Activated naive CD4-positive, alpha-beta T cell treated with anti-CD3 and anti-CD28 coated beads for 36 hours (primary cell): Measurements from ENCODE around the gene KIAA1217. TPM values are rescaled to one million over a fixed set of nuclear protein-coding genes. Genes with fewer than 3 reads are reported as not detected.

Experiments used
- CTCF ChIA-PET: fragments of 350-600 bp; sonication (Branson Sonifier 250); formaldehyde crosslinking; loops from one replicate; lab custom pipeline; 2021; ENCODE audit warnings: antibody characterized with exemption; lab: Charles Lee
- DNase-seq: peaks from one replicate; pipeline ENCODE4 v3.0.0-alpha.2; 2020
- H3K27ac Mint-ChIP-seq: one replicate; pipeline ENCODE4 v1.8.0; 2021; ENCODE audit warnings: mild to moderate bottlenecking, mixed read lengths
- H3K27me3 Mint-ChIP-seq: one replicate; pipeline ENCODE4 v1.8.0; 2021; ENCODE audit warnings: low read depth, mixed read lengths
- H3K36me3 Mint-ChIP-seq: one replicate; pipeline ENCODE4 v1.8.0; 2021; ENCODE audit warnings: low read depth, mixed read lengths
- H3K4me1 Mint-ChIP-seq: one replicate; pipeline ENCODE4 v1.8.0; 2021; ENCODE audit warnings: low read depth, mixed read lengths
- H3K4me3 Mint-ChIP-seq: one replicate; pipeline ENCODE4 v1.8.0; 2021; ENCODE audit warnings: mild to moderate bottlenecking, moderate library complexity, mixed read lengths
- H3K9me3 Mint-ChIP-seq: one replicate; pipeline ENCODE4 v1.8.0; 2021; ENCODE audit warnings: mixed read lengths
- intact Hi-C: fragments of 100-400 bp; cut with micrococcal nuclease; formaldehyde crosslinking; loops from one replicate; pipeline ENCODE4 v1.15.1; 2023
- total RNA-seq, 2 experiments: library from RNA; stranded (reverse); gene quantifications; one replicate each; pipeline ENCODE4 v1.2.3, GENCODE V29; 2021

KIAA1217 gene
- total RNA-seq, 2 experiments from 2014 or later: 0.57 to 0.86 TPM

DNA sequence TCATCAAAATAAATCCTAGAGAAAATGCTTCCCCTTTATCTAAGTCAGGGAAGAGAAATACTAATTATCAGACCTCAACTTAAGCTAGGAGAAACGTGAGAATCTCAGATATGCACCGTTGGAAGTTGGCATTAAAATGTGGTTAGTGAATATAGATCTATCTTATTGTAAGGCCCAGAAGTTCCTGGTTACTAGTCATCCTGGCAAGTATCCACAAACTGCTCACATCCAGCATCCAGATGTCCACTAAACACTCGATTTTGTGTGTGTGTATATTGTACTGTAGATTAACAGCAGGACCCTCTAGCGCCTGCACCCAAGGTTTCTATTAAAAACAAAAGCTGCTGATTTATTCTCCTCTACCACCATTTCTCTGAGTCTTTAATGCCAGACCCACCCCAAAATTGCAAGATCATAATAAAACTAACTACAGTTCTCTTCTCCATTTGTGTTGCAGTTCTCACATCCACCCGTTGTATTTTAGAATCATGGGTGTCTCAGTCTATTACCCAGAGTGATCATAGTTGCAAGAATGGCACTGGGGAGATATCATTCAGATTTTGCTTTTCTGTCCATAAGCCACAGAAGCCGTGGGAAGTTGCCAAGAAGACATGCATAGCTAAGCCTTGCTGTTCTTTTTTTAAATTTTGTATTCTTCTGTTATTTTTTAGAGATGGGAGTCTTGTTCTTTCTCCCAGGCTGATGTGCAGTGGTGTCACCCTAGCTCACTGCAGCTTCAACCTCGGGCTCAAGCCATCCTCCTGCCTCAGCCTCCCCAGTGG lies 165.4 kb downstream of the KIAA1217 start:
- Mint-ChIP-seq H3K36me3 (no peaks in the 10 kb centered on the region), H3K27ac (no peak overlapping the region)

DNA sequence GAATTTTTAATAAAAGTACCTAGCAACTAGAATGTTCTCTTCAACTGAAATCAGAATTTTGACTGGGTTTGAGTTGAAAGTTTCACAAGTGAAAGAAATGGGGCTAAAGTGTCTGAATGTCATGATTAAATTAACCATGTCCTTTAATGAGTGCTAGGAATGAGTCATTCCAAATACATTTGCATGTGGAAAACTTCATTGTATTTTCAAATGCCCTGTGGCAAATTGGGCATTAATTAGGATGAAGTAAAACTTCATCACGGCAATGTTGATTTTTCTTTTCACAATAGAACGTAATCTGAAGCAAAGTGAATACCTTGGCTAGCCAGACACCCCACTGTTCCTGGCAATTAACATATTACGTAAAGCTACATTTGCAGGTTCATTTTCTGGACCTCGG lies 166.6 kb downstream of the KIAA1217 start:
- H3K4me3 Mint-ChIP-seq: no peak overlapping the region
- no peaks in the 10 kb centered on the region for H3K36me3 Mint-ChIP-seq
- H3K9me3 Mint-ChIP-seq: peaks cover 8% of the 10 kb centered on the region
- CTCF ChIA-PET: no interaction called here
- intact Hi-C loops: no loop called here
- H3K27me3 Mint-ChIP-seq: peaks cover 13% of the 10 kb centered on the region
- no peaks in the 10 kb centered on the region for H3K4me1 Mint-ChIP-seq
- DNase-seq: no peak
- H3K27ac Mint-ChIP-seq: no peak overlapping the region

More for the DNA sequence above, 165.4 kb downstream of the KIAA1217 start:
- no peaks in the 10 kb centered on the region for H3K4me1 Mint-ChIP-seq
- CTCF ChIA-PET: no interaction called here
- peaks cover 8% of the 10 kb centered on the region for H3K9me3 Mint-ChIP-seq
- peaks cover 10% of the 10 kb centered on the region for H3K27me3 Mint-ChIP-seq
- intact Hi-C loops: no loop called here
- no peak overlapping the region for H3K4me3 Mint-ChIP-seq
- DNase-seq: no peak

DNA sequence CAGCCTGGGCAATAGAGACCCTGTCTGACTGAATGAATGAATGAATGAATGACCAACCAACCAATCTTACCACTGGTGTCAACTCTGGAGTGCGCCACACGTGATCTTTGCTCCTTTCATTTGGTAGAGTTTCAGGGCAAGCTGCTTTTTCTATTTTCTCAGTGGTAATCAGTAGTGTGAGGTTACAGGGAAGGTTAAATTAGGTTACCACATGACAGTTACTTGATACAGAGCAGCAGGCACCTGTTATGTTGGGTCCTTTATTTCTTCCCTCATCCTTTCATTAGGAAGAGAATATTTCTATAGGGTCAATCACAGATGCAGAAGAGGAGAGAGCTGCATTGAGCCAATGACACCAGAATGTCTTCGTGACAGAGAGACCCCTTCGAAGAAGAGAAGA lies 167.8 kb downstream of the KIAA1217 start:
- Mint-ChIP-seq H3K27ac (no peak overlapping the region), H3K4me3 (no peak overlapping the region), H3K4me1 (no peaks in the 10 kb centered on the region), H3K36me3 (no peaks in the 10 kb centered on the region), H3K27me3 (peaks cover 13% of the 10 kb centered on the region), H3K9me3 (peaks cover 8% of the 10 kb centered on the region)
- CTCF ChIA-PET: no interaction called here
- DNase-seq: no peak
- intact Hi-C loops: no loop called here

DNA sequence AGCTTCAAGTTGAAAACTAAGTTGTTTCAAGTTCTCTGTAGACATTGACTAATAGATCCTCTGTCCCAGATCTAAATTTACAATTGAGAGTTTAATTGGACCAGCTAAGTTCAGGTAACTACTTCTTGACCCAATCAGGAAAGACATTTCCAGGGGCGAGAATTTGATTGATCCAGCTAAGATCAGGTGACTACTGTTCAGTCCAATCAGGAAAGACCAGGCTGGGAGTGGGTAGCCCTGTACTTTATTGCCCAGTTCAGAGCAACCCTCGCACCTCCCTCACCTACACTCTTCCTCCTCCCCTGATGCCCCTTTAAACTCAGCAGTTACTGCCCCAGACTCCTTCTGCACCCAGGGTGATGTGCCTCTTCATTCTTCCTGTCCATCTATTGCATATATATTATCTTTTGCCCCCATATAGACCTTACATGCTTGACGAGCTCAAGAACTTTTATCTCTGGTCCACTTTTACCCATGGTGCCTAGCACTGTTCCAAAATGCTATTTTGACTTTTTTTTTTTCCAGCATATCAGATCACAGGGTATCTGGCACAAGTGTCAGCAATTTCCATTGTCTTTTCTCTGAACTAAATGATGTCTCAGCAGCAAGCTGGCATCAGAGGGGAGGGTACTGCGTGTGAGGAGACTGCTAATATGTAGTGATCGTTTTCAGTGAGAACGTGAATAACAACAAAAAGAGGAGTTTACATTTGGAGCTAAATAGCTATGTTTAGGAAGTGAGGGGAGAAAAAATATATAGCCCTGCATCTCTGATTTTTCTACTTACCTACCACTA lies 169.4 kb downstream of the KIAA1217 start:
- Mint-ChIP-seq H3K27ac (no peak overlapping the region), H3K27me3 (peaks cover 16% of the 10 kb centered on the region), H3K36me3 (no peaks in the 10 kb centered on the region), H3K4me1 (peaks cover 4% of the 10 kb centered on the region), H3K4me3 (no peak overlapping the region), H3K9me3 (no peaks in the 10 kb centered on the region)
- intact Hi-C loops: no loop called here
- DNase-seq: no peak
- CTCF ChIA-PET: interaction anchor here (1.5 kb wide), 1 partner anchor 10 kb away, joined by 3 read pairs; no protein-coding TSS in a partner anchor

DNA sequence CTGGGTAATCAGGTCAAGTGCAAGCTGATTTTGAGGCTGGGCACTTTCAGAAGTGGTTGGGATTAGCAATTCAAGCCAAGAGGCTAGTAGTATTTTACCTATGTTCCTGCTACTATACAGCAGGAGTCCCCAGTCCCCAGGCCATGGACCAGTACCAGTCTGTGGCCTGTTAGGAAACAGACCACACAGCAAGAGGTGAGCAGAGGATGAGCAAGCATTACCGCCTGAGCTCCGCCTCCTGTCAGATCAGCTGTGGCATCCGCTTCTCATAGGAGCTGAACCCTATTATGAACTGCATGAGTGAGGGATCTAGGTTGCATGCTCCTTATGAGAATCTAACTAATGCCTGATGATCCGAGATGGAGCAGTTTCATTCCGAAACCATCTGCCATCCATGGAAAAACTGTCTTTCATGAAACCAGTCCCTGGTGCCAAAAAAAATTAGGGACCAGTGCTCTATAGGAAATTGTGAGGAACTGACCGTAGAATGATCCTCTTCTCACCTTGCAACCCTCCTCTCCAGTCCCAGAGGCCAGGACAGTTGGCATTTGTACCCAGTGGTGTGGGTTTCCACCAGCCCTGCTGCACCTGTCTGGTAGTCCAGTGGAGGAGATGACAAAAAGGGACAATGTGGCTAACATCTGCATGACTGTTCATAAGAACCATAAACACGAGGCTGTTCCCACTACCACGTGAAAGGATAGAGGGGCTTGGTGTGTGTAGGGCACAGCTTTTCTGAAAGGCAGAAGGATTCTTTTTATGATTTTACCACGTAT lies 172.5 kb downstream of the KIAA1217 start:
- Mint-ChIP-seq H3K36me3 (no peaks in the 10 kb centered on the region), H3K9me3 (no peaks in the 10 kb centered on the region), H3K4me1 (peaks cover 12% of the 10 kb centered on the region), H3K4me3 (no peak overlapping the region), H3K27ac (no peak overlapping the region), H3K27me3 (peaks cover 26% of the 10 kb centered on the region)
- intact Hi-C loops: loop anchor here (10.0 kb wide), 2 partner anchors 847 to 937 kb away; no protein-coding TSS in a partner anchor
- no peak for DNase-seq
- CTCF ChIA-PET: no interaction called here

DNA sequence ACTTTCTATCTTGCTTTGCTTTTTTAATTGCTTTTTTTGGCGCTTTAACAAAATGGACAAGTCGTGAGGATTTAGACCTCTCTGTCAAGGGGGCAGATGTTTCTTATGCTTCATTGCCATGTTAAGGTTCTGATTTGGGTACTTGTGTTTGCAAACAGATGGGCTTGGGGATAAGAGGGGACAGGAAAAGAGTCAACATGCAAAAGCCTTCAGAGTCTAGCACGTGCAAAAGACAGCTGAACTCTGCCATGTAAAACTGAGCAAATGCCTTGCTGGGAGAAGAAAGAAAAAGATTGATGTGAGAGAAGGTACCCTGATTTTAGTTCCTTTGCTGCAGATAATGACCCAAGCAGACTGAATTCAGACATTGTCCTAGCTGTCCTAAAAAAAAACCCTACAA lies 173.1 kb downstream of the KIAA1217 start:
- peaks cover 26% of the 10 kb centered on the region for H3K27me3 Mint-ChIP-seq
- no peak overlapping the region for H3K27ac Mint-ChIP-seq
- CTCF ChIA-PET: interaction anchor here (0.6 kb wide), 1 partner anchor 135 kb away, joined by 4 read pairs; no protein-coding TSS in a partner anchor
- DNase-seq: no peak
- no peaks in the 10 kb centered on the region for H3K9me3 Mint-ChIP-seq
- no peak overlapping the region for H3K4me3 Mint-ChIP-seq
- intact Hi-C loops: loop anchor here (10.0 kb wide), 2 partner anchors 847 to 937 kb away; no protein-coding TSS in a partner anchor
- H3K36me3 Mint-ChIP-seq: no peaks in the 10 kb centered on the region
- peaks cover 12% of the 10 kb centered on the region for H3K4me1 Mint-ChIP-seq

DNA sequence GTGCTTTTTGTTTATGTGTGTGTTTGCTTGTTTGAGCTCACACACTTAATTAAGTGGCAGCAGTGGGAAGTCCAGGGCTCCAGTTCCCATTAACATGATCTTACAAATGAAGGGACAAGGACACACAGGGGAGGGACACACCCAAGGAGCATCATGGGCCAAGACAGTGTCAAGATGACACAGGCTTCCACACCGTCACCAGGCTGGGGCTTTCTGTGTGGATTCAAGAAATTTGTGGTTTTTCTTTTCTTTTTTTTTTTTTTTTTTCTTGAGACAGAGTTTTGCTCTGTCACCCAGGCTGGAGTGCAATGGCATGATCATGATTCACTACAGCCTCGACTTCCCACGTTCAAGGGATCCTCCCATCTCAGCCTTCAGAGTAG lies 173.6 kb downstream of the KIAA1217 start:
- Mint-ChIP-seq H3K4me1 (peaks cover 12% of the 10 kb centered on the region), H3K9me3 (no peaks in the 10 kb centered on the region), H3K36me3 (no peaks in the 10 kb centered on the region), H3K27me3 (peaks cover 26% of the 10 kb centered on the region), H3K27ac (no peak overlapping the region), H3K4me3 (no peak overlapping the region)
- CTCF ChIA-PET: interaction anchor here (0.6 kb wide), 1 partner anchor 134 kb away, joined by 4 read pairs; no protein-coding TSS in a partner anchor
- DNase-seq: peak; percentile 54
- intact Hi-C loops: loop anchor here (10.0 kb wide), 2 partner anchors 848 to 938 kb away; no protein-coding TSS in a partner anchor

DNA sequence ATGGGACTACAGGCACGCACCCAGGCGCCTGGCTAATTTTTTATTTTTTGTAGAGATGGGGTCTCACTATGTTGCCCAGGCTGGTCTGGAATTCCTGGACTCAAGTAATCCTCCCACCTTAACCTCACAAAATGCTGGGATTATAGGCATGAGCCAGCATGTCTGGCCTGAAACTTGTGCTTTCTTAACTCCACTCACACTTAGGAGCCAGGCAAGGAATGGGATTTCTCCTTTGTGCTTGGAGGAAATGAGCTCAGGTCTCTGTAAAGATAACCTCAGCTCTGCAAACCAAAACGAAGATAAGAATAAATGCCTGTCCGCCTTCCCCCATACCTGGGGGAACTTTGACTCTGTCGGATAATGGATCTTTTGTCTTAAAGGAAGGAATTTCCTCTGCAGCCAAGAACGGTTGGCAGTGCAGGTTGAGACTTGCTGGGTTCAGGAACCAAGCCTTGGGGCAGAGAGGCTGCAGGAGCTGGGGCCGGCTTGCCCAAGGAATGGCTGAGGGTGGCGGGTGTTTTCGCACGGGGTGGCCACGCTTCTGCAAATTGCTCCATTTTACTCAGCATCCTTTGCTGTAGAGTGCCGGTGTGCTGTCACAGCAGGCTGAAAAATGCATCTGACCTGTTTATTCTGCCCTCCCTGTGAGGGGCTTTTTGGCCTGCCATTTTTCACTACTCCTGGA lies 174.2 kb downstream of the KIAA1217 start:
- no peak for DNase-seq
- H3K4me3 Mint-ChIP-seq: no peak overlapping the region

DNA sequence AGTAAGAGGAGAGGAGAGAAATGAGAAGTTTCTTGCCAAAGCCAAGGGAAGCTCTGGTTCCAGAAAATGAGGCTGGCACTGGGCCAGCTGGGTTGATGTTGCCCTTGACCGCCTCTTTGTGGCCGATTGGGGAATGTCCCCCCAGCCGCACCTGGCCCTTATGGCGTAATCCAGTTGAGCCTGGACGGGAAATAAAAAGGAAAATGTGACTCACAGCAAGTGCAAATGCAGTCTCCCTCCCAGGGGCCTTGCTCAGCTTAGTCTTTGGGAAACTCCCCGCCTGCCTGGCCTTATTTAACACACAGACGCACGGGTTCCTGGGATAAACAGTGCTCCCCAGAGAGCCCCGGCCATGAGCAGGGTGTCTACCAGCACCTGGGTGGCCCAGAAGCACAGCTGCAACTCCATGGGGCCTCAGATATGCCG lies 174.8 kb downstream of the KIAA1217 start:
- Mint-ChIP-seq H3K4me1 (peaks cover 12% of the 10 kb centered on the region), H3K36me3 (no peaks in the 10 kb centered on the region), H3K27ac (peak overlapping the region; percentile 86), H3K9me3 (no peaks in the 10 kb centered on the region), H3K4me3 (peak overlapping the region; percentile 21), H3K27me3 (peaks cover 21% of the 10 kb centered on the region)
- CTCF ChIA-PET: no interaction called here
- DNase-seq: peak; percentile 71
- intact Hi-C loops: loop anchor here (1.0 to 10.0 kb wide), 4 partner anchors 83 to 939 kb away; partner anchors contain the start of gene KIAA1217

More for the DNA sequence above, 174.2 kb downstream of the KIAA1217 start:
- peaks cover 26% of the 10 kb centered on the region for H3K27me3 Mint-ChIP-seq
- intact Hi-C loops: loop anchor here (1.0 to 10.0 kb wide), 4 partner anchors 83 to 938 kb away; partner anchors contain the start of gene KIAA1217
- peak overlapping the region; percentile 86 for H3K27ac Mint-ChIP-seq
- no peaks in the 10 kb centered on the region for H3K36me3 Mint-ChIP-seq
- CTCF ChIA-PET: no interaction called here
- no peaks in the 10 kb centered on the region for H3K9me3 Mint-ChIP-seq
- H3K4me1 Mint-ChIP-seq: peaks cover 12% of the 10 kb centered on the region

DNA sequence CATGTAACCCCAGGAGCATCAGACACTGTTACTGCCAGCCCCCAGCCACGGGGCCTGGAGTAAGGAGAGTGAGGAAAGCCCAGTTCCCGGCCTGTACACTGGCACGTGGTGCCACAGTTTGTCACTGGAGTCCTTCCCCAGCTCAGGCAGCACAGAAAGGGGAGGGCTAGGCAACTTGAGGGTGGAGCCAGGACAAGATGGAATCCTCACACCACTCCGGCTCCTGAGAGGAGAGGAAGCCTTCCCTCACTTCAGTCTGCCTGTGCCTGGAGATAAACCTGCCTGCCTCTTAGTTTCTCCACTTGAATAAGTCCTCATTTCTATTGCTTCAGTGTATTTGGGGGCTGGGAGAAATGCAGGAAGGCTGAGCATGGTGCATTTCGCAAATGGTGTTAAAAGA lies 176.0 kb downstream of the KIAA1217 start:
- H3K36me3 Mint-ChIP-seq: no peaks in the 10 kb centered on the region
- H3K27me3 Mint-ChIP-seq: peaks cover 21% of the 10 kb centered on the region
- intact Hi-C loops: loop anchor here (10.0 kb wide), 2 partner anchors 850 to 940 kb away; no protein-coding TSS in a partner anchor
- H3K4me1 Mint-ChIP-seq: peaks cover 12% of the 10 kb centered on the region
- DNase-seq: no peak
- no peak overlapping the region for H3K4me3 Mint-ChIP-seq
- H3K9me3 Mint-ChIP-seq: no peaks in the 10 kb centered on the region
- H3K27ac Mint-ChIP-seq: no peak overlapping the region
- CTCF ChIA-PET: no interaction called here

DNA sequence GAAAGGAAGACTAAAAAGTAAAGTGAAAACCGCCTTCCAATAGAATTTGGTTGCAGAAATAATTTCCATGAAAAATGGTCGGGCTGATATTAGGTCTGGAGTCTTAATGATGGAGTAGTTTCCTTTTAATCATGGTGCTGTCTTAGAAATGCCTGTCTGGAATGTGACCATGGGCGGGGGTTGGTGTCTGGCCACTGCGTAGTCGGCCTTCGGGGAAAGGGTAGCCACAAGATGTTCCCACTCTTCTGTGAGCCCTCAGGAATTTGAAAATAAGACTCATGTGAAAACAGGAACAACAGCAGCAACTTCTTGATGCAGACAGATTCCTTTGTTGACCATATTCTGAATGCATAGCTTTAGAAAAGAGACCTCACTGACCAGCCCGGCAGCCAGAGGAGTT lies 176.8 kb downstream of the KIAA1217 start:
- Mint-ChIP-seq H3K27ac (no peak overlapping the region), H3K9me3 (no peaks in the 10 kb centered on the region), H3K36me3 (no peaks in the 10 kb centered on the region), H3K27me3 (peaks cover 19% of the 10 kb centered on the region), H3K4me3 (no peak overlapping the region), H3K4me1 (peaks cover 12% of the 10 kb centered on the region)
- intact Hi-C loops: loop anchor here (10.0 kb wide), 2 partner anchors 851 to 941 kb away; no protein-coding TSS in a partner anchor
- DNase-seq: no peak
- CTCF ChIA-PET: no interaction called here
